ENCODE data around the gene STARD9. TPM values are rescaled to one million over a fixed set of nuclear protein-coding genes. Genes with fewer than 3 reads are reported as not detected.
A peak's percentile ranks its signal among the peaks of the same experiment; 100 is the strongest.

Gene STARD9
- total RNA-seq, 2 donors from 2014 or later: 6.5 to 7.4 TPM

DNA sequence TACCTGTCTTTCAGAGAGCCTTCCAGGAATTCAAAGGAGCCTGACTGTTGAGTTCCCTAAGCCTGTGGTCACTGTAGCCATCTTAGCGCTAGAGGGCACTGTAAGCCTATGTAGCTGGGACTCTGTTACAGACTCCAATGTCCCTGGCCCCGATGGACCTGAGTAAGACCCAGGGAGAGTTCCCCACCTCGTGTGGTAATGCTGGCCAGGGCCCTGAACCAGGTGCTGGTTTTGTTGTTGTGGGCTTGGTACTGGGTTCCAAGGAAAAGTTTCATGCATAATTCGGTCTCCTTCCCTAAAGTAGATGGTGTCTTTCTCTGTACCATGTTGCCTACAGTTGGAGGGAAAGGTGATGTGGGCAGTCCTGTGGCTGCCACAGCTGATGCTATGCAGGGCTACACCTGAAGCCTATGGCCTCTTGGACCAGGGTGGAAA, 129.1 kb downstream of the STARD9 start:
- ATAC-seq: peak; percentile 93 to 97
- DNase-seq (ENCODE audit: low spot score in 2 of 2): peak in 1 of 2 donors; percentile 63
- H3K9me3 Mint-ChIP-seq: no peaks in the 10 kb centered on the region
- H3K27ac Mint-ChIP-seq: no peak overlapping the region
- no peaks in the 10 kb centered on the region for H3K36me3 Mint-ChIP-seq

DNA sequence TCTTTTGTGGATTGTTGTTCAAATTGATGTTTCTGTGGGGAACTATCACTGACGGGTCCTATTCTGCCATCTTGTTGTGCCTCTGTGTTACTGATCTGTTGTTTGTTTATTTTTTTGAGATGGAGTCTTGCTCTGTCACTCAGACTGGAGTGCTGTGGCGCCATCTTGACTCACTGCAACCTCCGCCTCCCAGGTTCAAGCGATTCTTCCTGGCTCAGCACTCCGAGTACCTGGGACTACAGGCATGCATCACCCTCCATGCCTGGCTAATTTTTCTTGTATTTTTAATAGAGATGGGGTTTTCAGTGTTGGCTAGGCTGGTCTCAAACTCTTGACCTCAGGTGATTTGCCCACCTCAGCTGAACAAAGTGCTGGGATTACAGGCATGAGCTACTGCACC, 129.9 kb downstream of the STARD9 start:
- Mint-ChIP-seq H3K36me3 (no peaks in the 10 kb centered on the region), H3K27ac (no peak overlapping the region), H3K9me3 (no peaks in the 10 kb centered on the region)
- ATAC-seq: no peak
- no peak for DNase-seq (ENCODE audit: low spot score in 2 of 2)

DNA sequence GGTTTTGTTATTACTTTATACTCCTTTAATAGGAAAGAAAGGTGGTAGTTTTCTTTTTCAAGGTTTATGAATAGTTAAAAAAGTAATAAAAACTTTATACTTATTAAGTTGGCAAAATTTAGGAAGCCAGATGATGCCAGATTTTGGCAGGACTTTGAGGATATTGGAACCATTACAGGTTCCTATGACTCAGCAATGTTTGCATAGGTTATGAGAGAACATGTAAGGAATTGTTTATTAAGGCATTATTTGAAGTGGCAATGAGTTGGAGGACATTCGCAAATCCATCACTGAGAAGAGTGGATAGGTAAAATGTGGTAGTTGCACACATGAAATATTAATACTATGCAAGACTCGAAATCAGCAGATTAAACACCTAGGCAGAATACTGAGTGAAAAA, 131.7 kb downstream of the STARD9 start:
- H3K36me3 Mint-ChIP-seq: no peaks in the 10 kb centered on the region
- no peak overlapping the region for H3K27ac Mint-ChIP-seq
- ATAC-seq (no peak), DNase-seq (ENCODE audit: low spot score in 2 of 2) (no peak)
- H3K9me3 Mint-ChIP-seq: no peaks in the 10 kb centered on the region

DNA sequence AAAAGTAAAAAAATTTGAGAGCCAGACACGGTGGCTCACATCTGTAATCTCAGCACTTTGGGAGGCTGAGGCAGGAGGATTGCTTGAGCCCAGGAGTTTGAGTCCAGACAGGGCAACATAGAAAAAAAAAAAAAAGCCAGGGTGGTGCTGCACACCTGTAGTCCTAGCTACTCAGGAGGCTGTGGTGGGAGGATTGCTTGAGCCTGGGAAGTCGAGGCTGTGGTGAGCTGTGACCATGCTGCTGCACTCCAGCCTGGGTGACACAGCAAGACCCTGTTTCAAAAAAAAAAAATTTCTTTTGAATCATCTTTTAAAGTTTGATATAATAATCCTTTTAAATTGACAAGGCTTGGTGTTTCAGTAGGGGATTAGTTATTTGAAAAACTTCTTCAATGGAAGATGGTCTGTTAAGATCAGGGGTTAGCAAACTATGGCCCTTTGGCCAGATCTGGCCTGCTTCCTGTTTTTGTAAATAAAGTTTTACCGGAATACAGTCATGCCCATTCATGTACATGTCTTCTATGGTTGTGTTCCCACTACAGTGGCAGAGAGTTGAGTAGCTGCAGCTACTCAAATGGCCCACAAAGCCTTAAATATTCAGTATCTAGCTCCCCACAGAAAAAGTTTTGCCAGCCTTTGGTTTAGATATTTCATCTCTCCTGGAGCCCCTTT, 132.6 kb downstream of the STARD9 start:
- Mint-ChIP-seq H3K9me3 (no peaks in the 10 kb centered on the region), H3K27ac (peak overlapping the region in 1 of 2 donors; percentile 44), H3K36me3 (no peaks in the 10 kb centered on the region)
- DNase-seq (ENCODE audit: low spot score in 2 of 2): no peak
- no peak for ATAC-seq

DNA sequence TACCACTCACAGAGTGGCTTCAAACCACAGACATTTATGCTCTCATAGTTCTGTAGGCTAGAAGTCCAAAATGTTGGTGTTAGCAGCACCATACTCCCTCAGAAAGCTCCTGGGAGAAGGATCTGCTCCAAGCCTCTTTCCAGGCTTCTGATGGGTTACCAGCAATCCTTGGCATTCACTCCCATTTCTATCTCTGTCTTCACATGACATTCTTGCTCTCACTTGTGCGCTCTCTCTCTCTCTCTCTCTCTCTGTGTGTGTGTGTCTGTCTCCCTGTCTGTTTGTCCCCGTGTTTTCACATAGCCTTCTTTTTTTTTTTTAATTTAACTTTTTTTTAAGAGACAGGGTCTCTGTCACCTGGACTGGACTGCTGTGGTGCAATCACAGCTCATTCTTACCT, 135.3 kb downstream of the STARD9 start:
- DNase-seq (ENCODE audit: low spot score in 2 of 2) (no peak), ATAC-seq (no peak)
- Mint-ChIP-seq H3K36me3 (no peaks in the 10 kb centered on the region), H3K9me3 (no peaks in the 10 kb centered on the region), H3K27ac (no peak overlapping the region)

DNA sequence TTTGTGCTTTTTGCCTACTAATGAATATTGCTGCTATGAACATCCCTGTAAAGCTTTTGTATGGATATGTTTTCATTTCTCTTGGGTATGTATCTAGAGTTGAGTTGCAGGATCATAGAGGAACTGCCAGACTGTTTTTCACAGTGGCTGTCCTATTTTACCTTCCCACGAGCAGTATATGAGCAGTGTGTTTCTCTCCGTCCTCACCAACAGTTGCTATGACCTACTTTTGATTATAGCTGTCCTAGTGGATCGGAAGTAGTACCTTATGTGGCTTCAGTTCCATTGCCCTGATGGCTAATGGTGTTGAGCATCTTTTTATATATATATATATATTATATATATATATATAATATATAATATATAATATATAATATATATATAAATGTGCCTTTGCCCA, 136.3 kb downstream of the STARD9 start:
- no peak overlapping the region for H3K27ac Mint-ChIP-seq
- DNase-seq (ENCODE audit: low spot score in 2 of 2): no peak
- no peaks in the 10 kb centered on the region for H3K36me3 Mint-ChIP-seq

DNA sequence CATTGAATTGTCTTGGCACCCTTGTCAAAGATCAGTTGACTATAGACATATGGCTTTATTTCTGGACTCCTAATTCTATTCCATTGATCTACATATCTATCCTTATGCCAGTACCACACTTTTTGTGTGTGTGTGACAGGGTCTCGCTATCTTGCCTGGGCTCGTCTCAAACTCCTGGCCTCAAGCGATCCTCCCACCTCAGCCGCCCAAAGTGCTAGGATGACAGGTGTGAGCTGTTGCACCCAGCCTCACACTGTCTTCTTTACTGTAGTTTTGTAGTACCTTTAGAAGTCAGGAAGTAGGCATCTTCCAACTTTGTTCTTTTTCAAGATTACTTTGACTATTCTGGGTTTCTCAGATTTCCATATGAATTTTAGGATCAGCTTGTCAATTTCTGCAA, 137.2 kb downstream of the STARD9 start:
- Mint-ChIP-seq H3K36me3 (no peaks in the 10 kb centered on the region), H3K27ac (no peak overlapping the region), H3K9me3 (no peaks in the 10 kb centered on the region)
- DNase-seq (ENCODE audit: low spot score in 2 of 2) (no peak), ATAC-seq (no peak)

More for the DNA sequence above, 136.3 kb downstream of the STARD9 start:
- no peaks in the 10 kb centered on the region for H3K9me3 Mint-ChIP-seq
- no peak for ATAC-seq

DNA sequence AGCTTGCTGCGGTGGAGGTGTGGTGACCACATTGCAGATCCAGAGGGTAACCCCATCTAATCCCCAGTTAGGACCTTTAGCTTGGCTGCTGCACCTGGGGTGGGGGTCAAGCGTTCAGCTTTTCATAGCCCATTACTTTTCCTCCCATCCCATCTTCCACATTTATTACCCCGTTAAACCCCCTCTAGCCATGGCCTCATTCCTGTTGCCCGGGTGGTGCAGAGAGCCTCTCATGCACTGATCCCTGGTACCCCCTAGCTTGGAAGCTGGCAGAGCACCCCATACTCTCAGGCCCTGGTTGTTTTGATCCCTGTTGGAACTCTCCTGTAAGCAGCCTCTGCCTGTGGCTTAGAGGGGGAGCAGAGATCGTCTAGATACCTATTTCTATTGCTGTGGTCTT, 140.7 kb downstream of the STARD9 start:
- Mint-ChIP-seq H3K27ac (no peak overlapping the region), H3K9me3 (no peaks in the 10 kb centered on the region), H3K36me3 (peaks cover 0 to 6% of the 10 kb centered on the region in 2 donors)
- no peak for ATAC-seq
- DNase-seq (ENCODE audit: low spot score in 2 of 2): no peak

DNA sequence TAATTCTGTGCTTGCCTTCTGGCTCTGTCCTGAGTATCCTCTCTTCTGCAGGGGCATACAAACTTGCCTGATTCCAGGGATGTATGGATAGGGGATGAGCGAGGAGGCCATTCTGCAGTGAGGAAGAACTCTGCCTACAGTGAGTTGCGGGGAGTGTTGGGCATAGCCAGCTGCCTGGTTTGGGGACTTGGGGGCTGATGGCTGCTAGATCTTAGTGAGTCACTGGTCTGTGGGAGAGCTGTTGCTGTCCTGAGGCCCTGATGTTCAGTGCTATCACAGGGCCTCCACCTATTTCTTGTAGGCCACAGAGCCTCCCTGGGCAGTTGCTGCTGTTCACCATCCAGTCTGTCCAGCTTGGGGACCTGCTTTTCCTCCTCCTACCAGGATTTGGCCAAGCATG, 141.2 kb downstream of the STARD9 start:
- DNase-seq (ENCODE audit: low spot score in 2 of 2) (no peak), ATAC-seq (no peak)
- H3K36me3 Mint-ChIP-seq: peaks cover 0 to 6% of the 10 kb centered on the region in 2 donors
- no peaks in the 10 kb centered on the region for H3K9me3 Mint-ChIP-seq
- peak overlapping the region in 1 of 2 donors; percentile 49 for H3K27ac Mint-ChIP-seq

DNA sequence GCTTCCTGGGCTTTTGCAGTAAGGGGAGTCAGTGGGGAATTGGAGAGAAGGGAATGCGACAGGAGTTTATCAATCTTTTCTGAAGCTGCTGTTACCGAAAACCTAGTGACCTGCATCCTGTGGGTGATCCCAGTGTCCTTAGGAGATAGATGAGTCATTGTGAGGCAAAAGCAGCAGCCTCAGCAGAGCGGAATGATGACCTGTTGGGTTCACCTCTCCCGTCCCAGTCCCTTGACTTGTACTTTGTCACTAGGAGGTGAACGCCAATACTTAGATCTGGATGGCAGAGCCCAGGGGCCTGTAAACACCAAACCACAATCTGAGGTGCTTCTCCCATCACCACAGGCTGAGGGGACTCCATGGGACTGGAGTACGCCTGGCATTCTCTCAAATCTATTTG, 143.6 kb downstream of the STARD9 start:
- ATAC-seq (no peak), DNase-seq (ENCODE audit: low spot score in 2 of 2) (no peak)
- peak overlapping the region; percentile 40 to 46 for H3K27ac Mint-ChIP-seq
- no peaks in the 10 kb centered on the region for H3K9me3 Mint-ChIP-seq
- peaks cover 0 to 6% of the 10 kb centered on the region in 2 donors for H3K36me3 Mint-ChIP-seq

DNA sequence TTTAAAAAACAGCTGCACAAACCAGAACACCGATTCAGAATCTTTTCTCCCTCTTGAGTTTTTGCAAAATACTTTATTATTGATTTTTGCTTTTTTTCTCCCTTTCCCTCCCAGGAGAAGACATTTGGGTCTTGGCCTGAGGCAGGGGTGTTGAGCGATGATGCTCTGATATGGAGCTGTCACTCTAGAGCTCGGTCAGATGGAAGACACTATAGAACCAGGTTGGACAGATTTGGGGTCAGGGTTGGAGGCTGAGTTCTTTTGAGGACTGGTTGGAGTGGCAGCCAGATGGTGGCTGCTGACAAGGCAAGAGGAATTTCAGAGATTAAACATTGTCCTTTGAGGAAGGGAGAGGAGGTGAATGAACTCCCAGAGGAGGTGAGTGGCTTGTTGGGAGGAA, 144.7 kb downstream of the STARD9 start:
- ATAC-seq (no peak), DNase-seq (ENCODE audit: low spot score in 2 of 2) (no peak)
- Mint-ChIP-seq H3K36me3 (peaks cover 0 to 6% of the 10 kb centered on the region in 2 donors), H3K27ac (peak overlapping the region; percentile 46 to 91), H3K9me3 (no peaks in the 10 kb centered on the region)

DNA sequence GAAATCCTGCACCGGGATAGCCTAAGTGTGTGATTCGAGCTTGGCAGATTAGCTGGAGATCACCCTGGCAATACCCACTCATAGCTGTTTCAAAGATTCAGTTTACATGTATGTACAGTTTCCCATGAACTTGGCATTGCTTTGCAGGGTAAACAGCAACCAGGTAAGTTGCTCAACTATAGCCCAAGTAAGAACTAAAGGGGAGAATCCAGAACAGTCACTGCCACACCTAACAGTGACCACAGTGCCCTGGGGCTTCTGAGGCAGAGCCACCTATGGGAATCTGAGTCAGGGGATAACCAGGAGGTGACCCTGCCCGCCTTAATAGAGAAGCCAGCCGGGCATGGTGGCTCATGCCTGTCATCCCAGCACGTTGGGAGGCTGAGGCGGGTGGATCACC, 145.6 kb downstream of the STARD9 start:
- Mint-ChIP-seq H3K27ac (peak overlapping the region in 1 of 2 donors; percentile 46), H3K9me3 (no peaks in the 10 kb centered on the region), H3K36me3 (peaks cover 0 to 6% of the 10 kb centered on the region in 2 donors)
- ATAC-seq (no peak), DNase-seq (ENCODE audit: low spot score in 2 of 2) (no peak)

DNA sequence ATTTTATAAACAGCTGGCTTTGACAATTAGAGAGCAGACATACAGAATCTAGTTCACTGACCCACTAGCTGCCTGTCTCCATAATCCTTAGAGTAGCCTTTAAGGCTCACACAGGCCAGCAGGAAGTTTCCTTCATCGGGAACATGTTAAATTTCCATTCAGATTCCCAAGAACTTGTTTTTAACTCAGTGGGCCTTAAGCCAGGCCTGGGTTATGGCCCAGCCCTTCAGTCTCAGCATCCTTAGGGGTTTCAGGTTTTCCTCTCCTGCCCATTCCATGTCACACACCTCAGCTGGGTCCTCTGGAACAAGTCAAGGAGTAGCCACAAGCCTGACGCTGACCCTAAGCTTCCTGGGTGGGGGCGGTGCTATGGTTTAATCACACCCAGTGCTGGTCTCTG, 146.5 kb downstream of the STARD9 start:
- no peak for ATAC-seq
- Mint-ChIP-seq H3K27ac (no peak overlapping the region), H3K36me3 (peaks cover 0 to 6% of the 10 kb centered on the region in 2 donors), H3K9me3 (no peaks in the 10 kb centered on the region)
- no peak for DNase-seq (ENCODE audit: low spot score in 2 of 2)

DNA sequence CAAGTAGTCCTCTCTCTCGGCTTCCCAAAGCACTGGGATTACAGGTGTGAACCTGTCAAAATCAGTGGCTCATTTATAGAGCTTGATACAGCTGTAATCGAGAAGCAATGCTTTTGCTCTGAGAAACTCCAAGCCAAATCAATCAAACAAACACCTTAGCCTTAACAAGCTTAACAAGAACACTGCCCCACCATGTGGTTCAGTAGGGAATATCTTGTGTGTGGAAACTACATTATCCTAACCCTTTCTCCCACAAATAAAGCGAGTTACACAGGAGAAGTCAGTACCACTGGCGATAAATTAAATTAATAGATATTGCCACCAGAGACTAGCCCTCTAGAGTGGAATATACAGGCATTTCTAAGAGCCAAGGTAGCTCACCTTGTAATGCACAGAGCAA, 147.7 kb downstream of the STARD9 start:
- H3K9me3 Mint-ChIP-seq: no peaks in the 10 kb centered on the region
- DNase-seq (ENCODE audit: low spot score in 2 of 2) (no peak), ATAC-seq (no peak)
- H3K36me3 Mint-ChIP-seq: peaks cover 0 to 6% of the 10 kb centered on the region in 2 donors
- H3K27ac Mint-ChIP-seq: peak overlapping the region in 1 of 2 donors; percentile 29

DNA sequence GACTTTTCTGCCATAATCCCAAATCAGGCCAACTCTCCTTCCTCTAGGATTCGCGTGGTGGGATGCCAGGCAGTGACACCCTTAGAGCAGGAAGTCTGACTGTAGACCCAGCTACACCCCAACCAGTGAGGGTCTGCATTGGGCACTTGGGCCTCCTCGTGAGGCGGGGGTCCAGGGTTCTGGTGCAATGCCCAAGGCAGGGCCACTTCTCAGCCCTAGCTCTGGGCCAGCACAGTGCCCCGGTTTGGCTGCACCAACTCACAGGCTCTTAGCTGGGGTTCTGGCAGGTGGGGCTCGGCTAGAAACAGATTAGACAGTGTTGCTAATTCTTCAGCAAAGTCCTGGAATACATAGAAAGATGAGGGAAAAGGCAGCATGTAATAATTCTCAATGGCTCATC, 148.9 kb downstream of the STARD9 start:
- Mint-ChIP-seq H3K36me3 (peaks cover 0 to 6% of the 10 kb centered on the region in 2 donors), H3K9me3 (no peaks in the 10 kb centered on the region), H3K27ac (peak overlapping the region in 1 of 2 donors; percentile 88)
- ATAC-seq: no peak
- DNase-seq (ENCODE audit: low spot score in 2 of 2): no peak

DNA sequence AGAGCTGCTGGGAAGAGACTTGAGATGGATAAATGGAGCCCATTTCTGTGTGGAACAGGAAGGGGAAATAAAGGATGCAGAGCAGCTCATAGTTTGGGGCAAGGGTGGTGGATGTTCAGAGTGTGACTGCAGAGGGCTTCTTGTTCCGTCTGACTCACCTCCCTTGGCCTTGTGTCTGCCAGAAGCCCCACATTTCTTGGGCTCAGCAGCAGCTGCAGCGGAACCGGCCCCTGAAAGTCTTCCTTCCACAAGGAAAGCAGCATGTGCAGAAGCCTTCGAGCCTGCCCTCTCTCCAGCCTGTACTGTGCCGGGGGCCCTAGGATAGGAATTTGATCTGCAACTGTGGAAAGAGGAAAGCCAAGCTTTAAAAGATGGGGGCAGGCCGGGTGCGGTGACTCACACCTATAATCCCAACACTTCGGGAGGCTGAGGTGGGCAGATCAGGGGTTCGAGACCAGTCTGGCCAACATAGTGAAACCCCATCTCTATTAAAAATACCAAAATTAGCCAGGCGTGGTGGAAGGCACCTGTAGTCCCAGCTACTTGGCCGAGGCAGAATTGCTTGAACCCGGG, 150.0 kb downstream of the STARD9 start:
- Mint-ChIP-seq H3K9me3 (no peaks in the 10 kb centered on the region), H3K36me3 (no peaks in the 10 kb centered on the region), H3K27ac (peak overlapping the region in 1 of 2 donors; percentile 74)
- no peak for ATAC-seq
- DNase-seq (ENCODE audit: low spot score in 2 of 2): no peak

DNA sequence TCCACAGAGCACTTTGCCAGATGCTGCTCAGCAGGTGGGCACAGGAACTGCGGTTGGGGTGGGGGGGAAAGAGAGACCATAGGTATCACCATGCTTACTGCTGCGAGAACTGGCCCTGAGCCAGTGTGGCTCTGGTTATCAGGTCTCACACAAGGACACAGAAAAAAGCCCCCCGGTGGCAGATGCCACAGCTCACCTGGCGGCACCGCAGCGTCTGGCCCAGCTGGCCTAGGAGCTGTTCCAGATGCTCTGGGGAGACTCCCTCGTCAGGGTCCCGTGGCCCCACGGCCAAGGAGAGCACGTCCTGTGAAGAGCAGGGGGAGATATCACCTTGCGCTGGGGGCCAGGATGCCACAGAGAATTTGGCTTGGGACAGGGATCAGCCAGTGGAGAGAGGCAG, 150.7 kb downstream of the STARD9 start:
- no peak for ATAC-seq
- no peak for DNase-seq (ENCODE audit: low spot score in 2 of 2)
- H3K36me3 Mint-ChIP-seq: no peaks in the 10 kb centered on the region
- H3K9me3 Mint-ChIP-seq: no peaks in the 10 kb centered on the region
- no peak overlapping the region for H3K27ac Mint-ChIP-seq

DNA sequence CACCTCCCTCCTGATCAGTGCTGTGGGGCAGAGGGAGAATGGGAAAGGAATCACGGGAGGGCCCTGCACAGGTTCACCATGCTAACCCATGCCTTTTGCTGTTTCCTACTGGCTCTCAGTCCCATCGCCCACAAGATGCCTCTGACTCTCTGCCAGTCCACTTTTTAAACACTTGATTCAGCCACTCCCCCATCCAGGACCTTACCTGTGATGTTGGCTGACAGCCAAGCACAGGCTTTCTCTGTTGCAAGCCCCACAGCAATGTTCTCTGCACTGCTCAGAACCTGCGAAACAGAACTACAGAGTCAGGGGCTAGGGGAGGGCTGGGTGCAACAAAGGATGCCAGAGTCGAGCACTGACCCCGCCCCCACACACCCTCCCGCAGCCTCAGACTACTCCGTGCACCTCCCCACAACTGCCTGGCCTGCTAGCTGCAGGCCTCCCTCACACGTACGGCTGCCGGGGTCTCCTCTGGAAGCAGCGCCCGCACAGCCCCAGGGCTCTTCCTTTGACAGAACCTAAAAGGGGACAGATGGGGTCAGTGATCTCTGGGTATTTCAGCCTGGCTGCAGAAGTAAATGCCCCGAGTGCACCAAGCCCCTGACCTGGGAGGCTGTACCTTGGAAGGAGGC, 152.5 kb downstream of the STARD9 start:
- Mint-ChIP-seq H3K27ac (no peak overlapping the region), H3K36me3 (peaks cover 0 to 4% of the 10 kb centered on the region in 2 donors), H3K9me3 (no peaks in the 10 kb centered on the region)
- DNase-seq (ENCODE audit: low spot score in 2 of 2) (no peak), ATAC-seq (no peak)

Data from activated naive CD4-positive, alpha-beta T cell treated with anti-CD3 and anti-CD28 coated beads, Interleukin-2, amount 50 U/mL, for 72 hours (primary cell).